ENCODE data around the gene INSYN2B.

Gene INSYN2B

DNA sequence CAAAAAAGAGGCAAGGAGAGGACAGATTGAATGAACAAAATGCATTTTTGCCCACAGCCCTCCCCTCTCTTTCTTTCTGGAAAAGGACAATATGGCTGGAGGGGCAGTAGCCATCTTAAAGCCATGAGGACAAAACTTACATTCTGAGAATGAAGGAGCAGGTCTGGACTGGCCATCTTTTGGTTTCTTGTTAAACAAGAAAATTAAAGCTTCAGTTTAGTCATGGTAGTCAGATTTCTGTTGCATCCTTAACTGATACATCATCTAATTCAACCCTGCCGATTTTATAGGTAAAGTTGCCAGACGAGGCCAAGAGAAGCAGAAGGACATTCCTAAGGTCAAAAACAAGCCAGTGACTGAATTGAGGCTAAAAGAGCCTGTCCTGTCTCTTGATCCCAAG lies 31.5 kb upstream of the INSYN2B start:
- no peak for DNase-seq (ENCODE audit: low read depth)
- TF ChIP-seq, protein P1, sequence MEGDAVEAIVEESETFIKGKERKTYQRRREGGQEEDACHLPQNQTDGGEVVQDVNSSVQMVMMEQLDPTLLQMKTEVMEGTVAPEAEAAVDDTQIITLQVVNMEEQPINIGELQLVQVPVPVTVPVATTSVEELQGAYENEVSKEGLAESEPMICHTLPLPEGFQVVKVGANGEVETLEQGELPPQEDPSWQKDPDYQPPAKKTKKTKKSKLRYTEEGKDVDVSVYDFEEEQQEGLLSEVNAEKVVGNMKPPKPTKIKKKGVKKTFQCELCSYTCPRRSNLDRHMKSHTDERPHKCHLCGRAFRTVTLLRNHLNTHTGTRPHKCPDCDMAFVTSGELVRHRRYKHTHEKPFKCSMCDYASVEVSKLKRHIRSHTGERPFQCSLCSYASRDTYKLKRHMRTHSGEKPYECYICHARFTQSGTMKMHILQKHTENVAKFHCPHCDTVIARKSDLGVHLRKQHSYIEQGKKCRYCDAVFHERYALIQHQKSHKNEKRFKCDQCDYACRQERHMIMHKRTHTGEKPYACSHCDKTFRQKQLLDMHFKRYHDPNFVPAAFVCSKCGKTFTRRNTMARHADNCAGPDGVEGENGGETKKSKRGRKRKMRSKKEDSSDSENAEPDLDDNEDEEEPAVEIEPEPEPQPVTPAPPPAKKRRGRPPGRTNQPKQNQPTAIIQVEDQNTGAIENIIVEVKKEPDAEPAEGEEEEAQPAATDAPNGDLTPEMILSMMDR (IDR thresholded peaks at IDR 0.05; ENCODE audit: low read depth, low read length) = no peak
- TF ChIP-seq MYC (IDR thresholded peaks at IDR 0.05; ENCODE audit: low read depth, low read length) = no peak
- TF ChIP-seq, protein P2, sequence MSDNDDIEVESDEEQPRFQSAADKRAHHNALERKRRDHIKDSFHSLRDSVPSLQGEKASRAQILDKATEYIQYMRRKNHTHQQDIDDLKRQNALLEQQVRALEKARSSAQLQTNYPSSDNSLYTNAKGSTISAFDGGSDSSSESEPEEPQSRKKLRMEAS (IDR thresholded peaks at IDR 0.05; ENCODE audit: low read depth, low read length) = no peak
- TF ChIP-seq POLR2A (IDR thresholded peaks at IDR 0.05; ENCODE audit: extremely low read depth, insufficient read length) = no peak
- H3K4me3 ChIP-seq (ENCODE audit: low read depth, low read length) = no peak overlapping the region

DNA sequence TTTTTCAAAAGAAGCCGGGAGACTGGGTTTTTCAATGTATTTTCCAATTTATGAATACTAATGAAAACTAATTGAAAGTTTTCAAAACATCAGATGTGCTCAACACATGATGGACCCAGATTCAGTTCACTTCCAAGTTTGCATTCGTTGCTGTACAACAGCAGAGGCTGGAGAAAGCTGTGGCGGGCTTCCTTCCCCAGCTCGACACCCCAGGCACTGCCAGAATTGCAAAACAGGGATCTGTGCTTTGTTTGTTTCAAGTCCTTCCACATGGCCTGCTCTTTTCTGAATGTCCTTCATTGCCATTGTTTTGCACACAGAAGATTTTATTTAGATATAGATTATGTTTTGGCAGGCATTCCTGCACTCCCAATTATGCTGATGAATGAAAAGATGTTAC lies 30.3 kb upstream of the INSYN2B start:
- H3K4me3 ChIP-seq (ENCODE audit: low read depth, low read length) = no peak overlapping the region
- TF ChIP-seq MYC (IDR thresholded peaks at IDR 0.05; ENCODE audit: low read depth, low read length) (no peak), POLR2A (IDR thresholded peaks at IDR 0.05; ENCODE audit: extremely low read depth, insufficient read length) (no peak)
- TF ChIP-seq, protein P2 (IDR thresholded peaks at IDR 0.05; ENCODE audit: low read depth, low read length) = no peak
- TF ChIP-seq, protein P1 (IDR thresholded peaks at IDR 0.05; ENCODE audit: low read depth, low read length) = no peak
- DNase-seq (ENCODE audit: low read depth) = no peak

DNA sequence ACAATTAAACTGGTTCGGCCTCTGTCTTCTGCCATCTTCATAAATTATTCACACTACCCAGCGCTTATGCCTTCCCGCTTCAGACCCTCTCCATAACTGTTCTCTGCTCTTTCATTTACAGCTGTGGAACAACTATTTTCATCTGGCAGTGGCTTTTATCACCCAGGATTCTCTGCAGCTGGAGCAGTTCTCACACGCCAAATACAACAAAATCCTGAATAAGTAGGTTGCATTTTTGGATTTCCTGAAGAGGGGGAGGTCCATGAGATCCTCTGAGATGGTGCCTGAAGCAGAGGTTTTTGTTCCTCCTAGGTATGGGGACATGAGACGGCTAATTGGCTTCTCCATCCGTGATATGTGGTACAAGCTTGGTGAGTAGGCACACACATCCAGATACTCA lies 28.1 kb upstream of the INSYN2B start:
- TF ChIP-seq MYC (IDR thresholded peaks at IDR 0.05; ENCODE audit: low read depth, low read length) (no peak), POLR2A (IDR thresholded peaks at IDR 0.05; ENCODE audit: extremely low read depth, insufficient read length) (no peak)
- TF ChIP-seq, protein P2 (IDR thresholded peaks at IDR 0.05; ENCODE audit: low read depth, low read length) = no peak
- TF ChIP-seq, protein P1 (IDR thresholded peaks at IDR 0.05; ENCODE audit: low read depth, low read length) = no peak
- no peak overlapping the region for H3K4me3 ChIP-seq (ENCODE audit: low read depth, low read length)

DNA sequence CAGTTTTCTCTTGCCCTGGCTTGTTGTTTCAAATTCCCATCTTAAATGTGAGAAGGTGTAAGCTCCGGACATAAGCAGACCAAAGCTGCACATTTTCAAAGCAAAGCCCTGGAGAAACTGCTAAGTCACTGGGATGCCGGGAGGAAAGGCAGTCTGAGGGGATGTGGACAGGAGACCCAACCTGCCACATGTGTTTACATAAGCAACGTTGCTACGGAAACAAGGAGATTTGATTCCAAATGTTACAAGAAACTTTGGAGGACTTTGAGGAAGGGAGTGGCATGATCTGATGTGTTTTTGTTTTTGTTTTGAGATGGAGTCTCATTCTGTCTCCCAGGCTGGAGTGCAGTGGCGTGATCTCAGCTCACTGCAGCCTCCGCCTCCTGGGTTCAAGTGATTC lies 25.7 kb upstream of the INSYN2B start:
- DNase-seq (ENCODE audit: low read depth) = no peak
- H3K4me3 ChIP-seq (ENCODE audit: low read depth, low read length) = no peak overlapping the region
- TF ChIP-seq MYC (IDR thresholded peaks at IDR 0.05; ENCODE audit: low read depth, low read length) (no peak), POLR2A (IDR thresholded peaks at IDR 0.05; ENCODE audit: extremely low read depth, insufficient read length) (no peak)
- TF ChIP-seq, protein P1 (IDR thresholded peaks at IDR 0.05; ENCODE audit: low read depth, low read length) = no peak
- TF ChIP-seq, protein P2 (IDR thresholded peaks at IDR 0.05; ENCODE audit: low read depth, low read length) = no peak

More for the DNA sequence above, 28.1 kb upstream of the INSYN2B start:
- no peak for DNase-seq (ENCODE audit: low read depth)

DNA sequence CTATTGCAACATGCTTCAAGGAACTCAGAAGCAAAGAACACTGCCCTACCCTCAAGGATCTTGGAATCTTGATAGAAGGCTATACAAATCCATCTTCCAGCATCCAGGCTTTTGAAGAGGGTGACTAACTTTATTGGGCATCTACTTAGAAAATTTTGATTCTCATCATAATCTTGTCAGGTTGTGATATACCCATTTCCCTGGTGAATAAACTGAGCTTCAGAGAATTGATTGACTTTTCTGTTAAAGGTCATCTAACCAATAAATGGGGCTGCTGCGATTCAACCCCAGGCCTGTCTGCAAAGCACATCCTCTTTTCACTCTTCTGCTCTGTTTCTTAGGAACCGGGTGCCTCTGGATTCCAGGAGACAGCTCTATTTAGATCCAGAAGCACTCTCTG lies 19.9 kb upstream of the INSYN2B start:
- no peak for DNase-seq (ENCODE audit: low read depth)
- TF ChIP-seq POLR2A (IDR thresholded peaks at IDR 0.05; ENCODE audit: extremely low read depth, insufficient read length) (no peak), MYC (IDR thresholded peaks at IDR 0.05; ENCODE audit: low read depth, low read length) (no peak)
- TF ChIP-seq, protein P1 (IDR thresholded peaks at IDR 0.05; ENCODE audit: low read depth, low read length) = no peak
- TF ChIP-seq, protein P2 (IDR thresholded peaks at IDR 0.05; ENCODE audit: low read depth, low read length) = no peak
- no peak overlapping the region for H3K4me3 ChIP-seq (ENCODE audit: low read depth, low read length)

DNA sequence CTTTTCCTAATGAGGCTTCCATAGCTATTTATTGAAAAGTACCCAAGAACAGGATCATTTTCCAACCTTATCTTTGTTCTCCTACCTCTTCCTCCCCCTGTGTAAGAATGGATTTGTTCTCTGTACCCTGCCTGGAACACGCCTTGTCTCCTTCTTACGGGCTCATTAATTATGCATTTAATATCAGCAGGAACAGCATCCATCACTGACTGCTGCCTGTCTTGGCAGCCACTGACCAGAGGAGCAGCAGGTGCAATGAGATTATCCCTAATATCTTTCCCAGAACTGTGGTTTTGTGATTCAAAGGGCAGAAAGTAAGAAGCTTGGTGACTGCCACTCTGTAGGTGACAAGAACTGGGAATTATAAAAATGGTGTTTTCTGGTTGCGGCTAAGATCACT lies 19.3 kb upstream of the INSYN2B start:
- no peak for DNase-seq (ENCODE audit: low read depth)
- no peak overlapping the region for H3K4me3 ChIP-seq (ENCODE audit: low read depth, low read length)
- TF ChIP-seq MYC (IDR thresholded peaks at IDR 0.05; ENCODE audit: low read depth, low read length) = no peak
- TF ChIP-seq, protein P2 (IDR thresholded peaks at IDR 0.05; ENCODE audit: low read depth, low read length) = no peak
- TF ChIP-seq, protein P1 (IDR thresholded peaks at IDR 0.05; ENCODE audit: low read depth, low read length) = no peak
- no peak for TF ChIP-seq POLR2A (IDR thresholded peaks at IDR 0.05; ENCODE audit: extremely low read depth, insufficient read length)
